ENCODE results near the gene EYA3. TPM values are rescaled to one million over a fixed set of nuclear protein-coding genes. Genes with fewer than 3 reads are reported as not detected.
A peak's percentile ranks its signal among the peaks of the same experiment; 100 is the strongest.

The EYA3 gene
- total and polyA plus RNA-seq, 10 of the 15 experiments (the other 5 are each of a cell fraction or from before 2014, with no cell fraction given), result 13.0 to 46.6 (median 23.4) TPM

GRCh38 chr1:28115267-28115666, 26.9 kb upstream of the EYA3 start (continued):
- TF ChIP-seq NKRF (conservative IDR thresholded peaks at IDR 0.05) (no peak), SRF (IDR thresholded peaks at IDR 0.05; ENCODE audit: low read depth in 2 of 2, low read length in 2 of 2) (no peak), EP300 (IDR thresholded peaks at IDR 0.05; ENCODE audit: borderline replicate concordance in 1 of 2, control insufficient read depth in 1 of 2, low read depth in 2 of 2, low read length in 2 of 2) (peak; percentile 55 to 62; a peak in 2 of 4 replicates), MLLT1 (IDR thresholded peaks at IDR 0.05) (peak; percentile 73), HCFC1 (IDR thresholded peaks at IDR 0.05; ENCODE audit: low read length) (no peak), ZBED1 (IDR thresholded peaks at IDR 0.05; ENCODE audit: borderline replicate concordance) (no peak), ZBTB11 (CRISPR knock-in tag; IDR thresholded peaks at IDR 0.05) (no peak), RBBP5 (conservative IDR thresholded peaks at IDR 0.05) (no peak), USF2 (IDR thresholded peaks at IDR 0.05; ENCODE audit: borderline replicate concordance, low read depth, low read length) (no peak), E2F8 (IDR thresholded peaks at IDR 0.05; ENCODE audit: low read depth, partially characterized antibody) (no peak), SREBF1 (IDR thresholded peaks at IDR 0.05; ENCODE audit: low read length) (no peak), ZBTB33 (IDR thresholded peaks at IDR 0.05) (no peak), SIX5 (IDR thresholded peaks at IDR 0.05; ENCODE audit: low read depth, low read length, severe bottlenecking) (no peak)
